Small intestine (tissue), 7 donors: ENCODE measurements around the gene TMEM101. TPM values are rescaled to one million over a fixed set of nuclear protein-coding genes. Genes with fewer than 3 reads are reported as not detected.
"Not testable (repeated sequence)": the region's sequence is repeated elsewhere in the genome, so short reads cannot be mapped to it uniquely, and the experiment has no call there.

ENCODE experiments used
- DNase-seq, 2 donors: peaks; one replicate each; pipeline versions ENCODE4 v3.0.0 to v3.0.0-alpha.2; 2013
- FAIRE-seq: peaks from 2 replicates; lab custom pipeline; 2012; peaks lifted over from hg19 to GRCh38; lab: Jason Lieb, UNC
- H3K27ac ChIP-seq, 3 donors: one replicate each; pipeline ENCODE4 v1.5.1; 2013; ENCODE audit warnings: low read length in 2 of 3, mild to moderate bottlenecking in 2 of 3, control low read depth in 1 of 3, inconsistent platforms in 1 of 3, low read depth in 1 of 3, moderate library complexity in 1 of 3
- H3K27me3 ChIP-seq, 3 donors: one replicate each; pipeline ENCODE4 v1.6.1; 2013; ENCODE audit warnings: low read length in 3 of 3, inconsistent platforms in 1 of 3; ENCODE audit not compliant: control insufficient read depth in 3 of 3, insufficient read depth in 3 of 3
- H3K36me3 ChIP-seq, 3 donors: one replicate each; pipeline ENCODE4 v1.6.1; 2013; ENCODE audit warnings: low read length in 3 of 3, inconsistent platforms in 1 of 3, low read depth in 1 of 3, mild to moderate bottlenecking in 1 of 3, moderate library complexity in 1 of 3; ENCODE audit not compliant: control insufficient read depth in 3 of 3, insufficient read depth in 2 of 3
- H3K4me1 ChIP-seq, 3 donors: one replicate each; pipeline ENCODE4 v1.6.1; 2013; ENCODE audit warnings: low read length in 2 of 3, inconsistent platforms in 1 of 3, low read depth in 1 of 3, mild to moderate bottlenecking in 1 of 3, moderate library complexity in 1 of 3; ENCODE audit not compliant: control insufficient read depth in 3 of 3, insufficient read depth in 2 of 3
- H3K4me3 ChIP-seq, 3 donors: one replicate each; pipeline ENCODE4 v1.5.1; 2013; ENCODE audit warnings: low read length in 3 of 3, control low read depth in 1 of 3, inconsistent platforms in 1 of 3, low read depth in 1 of 3, mild to moderate bottlenecking in 1 of 3, moderate library complexity in 1 of 3
- H3K9me3 ChIP-seq, 2 donors: one replicate each; pipeline ENCODE4 v1.6.1; 2013; ENCODE audit warnings: low read depth in 1 of 2, low read length in 1 of 2; ENCODE audit not compliant: control insufficient read depth in 2 of 2, insufficient read depth in 1 of 2
- WGBS, 3 donors: extraction: QIAGEN DNeasy Blood & Tissue Kit; methylation state at CpG; one replicate each; pipeline ENCODE4 v1.1.7; 2013; 5-methylcytosine and 5-hydroxymethylcytosine counted together
- polyA plus RNA-seq, 4 donors: library from polyadenylated mRNA; stranded (reverse) in 3 of 4; unstranded in 1 of 4; fragments of 200-250 nt in 3 of 4; fragments of 120-200 nt in 1 of 4; gene quantifications; one replicate each; pipeline versions ENCODE4 v1.2.1 to v1.2.3, GENCODE V29; 2013
- donor health status: healthy with polysubstance abuse.
- donor health status: control.
- donor health status: control.
- donor health status: Bipolar disorder and iron deficiency.
- donor health status: healthy.

TMEM101 gene
- polyA plus RNA-seq, 4 donors: 11.3 to 47.5 (median 27.7) TPM

- DNase-seq: no peak
- Histone ChIP-seq H3K4me1 (peaks cover 0 to 13% (median 0%) of the 10 kb centered on the region in 3 donors), H3K27ac (no peak overlapping the region), H3K36me3 (no peaks in the 10 kb centered on the region), H3K27me3 (peaks cover 0 to 49% (median 10%) of the 10 kb centered on the region in 3 donors), H3K4me3 (no peak overlapping the region), H3K9me3 (no peaks in the 10 kb centered on the region)
- WGBS, 3 donors: 67 to 80% (median 77%) methylated on average over 4 of the region's 4 CpGs
- no peak for FAIRE-seq
Measured at GRCh38 chr17:43979671-43980070, 35.1 kb downstream of the TMEM101 start.

DNA sequence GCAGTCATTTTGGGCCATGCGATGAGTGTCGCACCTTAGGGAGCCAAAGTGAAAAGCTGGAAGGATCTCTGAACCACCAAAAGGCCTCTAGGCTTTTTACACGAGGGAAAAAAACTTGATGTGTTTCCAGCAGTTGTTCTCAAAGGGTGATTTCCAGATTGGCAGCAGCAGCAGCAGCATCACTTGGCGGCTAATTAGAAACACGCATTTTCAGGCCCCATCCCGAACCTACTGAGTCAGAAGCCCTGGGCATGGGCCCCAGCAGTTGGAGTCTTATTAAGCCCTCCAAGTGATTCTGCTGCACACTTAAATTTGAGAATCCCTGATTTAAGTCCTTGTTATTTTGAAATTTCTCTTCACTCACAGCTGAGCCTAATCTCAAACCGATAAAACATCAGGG is 35.8 kb downstream of the TMEM101 start:
- no peaks in the 10 kb centered on the region for H3K36me3 ChIP-seq
- DNase-seq (no peak), FAIRE-seq (no peak)
- peaks cover 0 to 49% (median 9%) of the 10 kb centered on the region in 3 donors for H3K27me3 ChIP-seq
- H3K4me1 ChIP-seq: peaks cover 0 to 7% (median 0%) of the 10 kb centered on the region in 3 donors
- no peak overlapping the region for H3K4me3 ChIP-seq
- no peak overlapping the region for H3K27ac ChIP-seq
- H3K9me3 ChIP-seq: no peaks in the 10 kb centered on the region
- WGBS, 3 donors: 78 to 80% (median 78%) methylated on average over 7 of the region's 7 CpGs

GRCh38 chr17:43978078-43978477 is 36.7 kb downstream of the TMEM101 start:
- FAIRE-seq (no peak), DNase-seq (no peak)
- Histone ChIP-seq H3K36me3 (no peaks in the 10 kb centered on the region), H3K4me3 (no peak overlapping the region), H3K4me1 (peaks cover 0 to 1% (median 0%) of the 10 kb centered on the region in 3 donors), H3K27ac (no peak overlapping the region), H3K9me3 (no peaks in the 10 kb centered on the region), H3K27me3 (peaks cover 0 to 42% (median 6%) of the 10 kb centered on the region in 3 donors)
- WGBS, 3 donors: 68 to 81% (median 70%) methylated on average over 2 of the region's 2 CpGs

DNA sequence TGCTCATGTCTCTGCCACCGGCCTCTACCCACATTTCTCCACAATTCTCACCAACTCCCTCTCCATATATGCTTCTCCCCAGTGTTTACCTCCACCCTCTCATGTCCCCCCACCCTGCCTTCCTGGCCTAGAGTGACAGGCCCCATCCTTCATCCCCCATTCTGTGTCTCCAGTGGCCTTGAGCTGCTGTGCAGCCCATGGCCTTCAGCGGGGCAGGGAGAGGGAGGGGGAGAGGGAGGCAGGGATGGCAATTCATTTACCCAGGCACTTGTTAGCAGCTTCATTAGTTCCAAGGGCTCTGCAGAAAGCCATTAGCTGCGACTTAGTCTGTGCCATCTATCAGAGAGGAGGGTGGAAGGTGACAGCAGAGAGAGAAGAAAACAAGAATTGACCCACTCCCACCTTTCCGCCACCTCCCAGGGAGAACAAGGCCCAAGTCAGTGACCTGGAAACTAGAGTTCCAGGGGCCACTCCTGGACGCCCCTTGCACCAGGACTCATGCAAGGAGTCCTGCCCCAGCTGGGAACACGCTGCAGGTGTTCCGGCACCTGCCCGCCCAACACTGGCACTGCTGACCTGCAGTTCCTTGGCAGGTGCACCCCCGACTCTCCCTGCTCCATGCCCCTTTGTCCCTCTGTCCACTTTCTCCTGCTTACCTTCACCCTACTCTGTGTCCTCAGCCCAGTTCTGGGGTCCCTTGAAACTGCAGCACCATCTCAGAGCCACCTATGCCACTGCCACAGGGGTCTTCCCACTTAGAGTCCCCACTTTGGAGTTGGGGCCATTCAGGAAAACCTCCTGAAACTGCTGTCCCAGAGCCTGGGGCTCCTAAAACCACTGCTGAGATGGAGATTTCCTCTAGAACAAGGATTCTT is 37.6 kb downstream of the TMEM101 start:
- Histone ChIP-seq H3K4me3 (no peak overlapping the region), H3K27ac (no peak overlapping the region), H3K36me3 (no peaks in the 10 kb centered on the region), H3K27me3 (peaks cover 0 to 33% (median 4%) of the 10 kb centered on the region in 3 donors), H3K9me3 (no peaks in the 10 kb centered on the region), H3K4me1 (no peaks in the 10 kb centered on the region)
- 39 to 61% (median 60%) methylated on average over 9 of the region's 9 CpGs for WGBS, 3 donors
- no peak for FAIRE-seq
- DNase-seq: no peak

GRCh38 chr17:43975898-43976297 is 38.9 kb downstream of the TMEM101 start:
- Histone ChIP-seq H3K4me1 (no peaks in the 10 kb centered on the region), H3K36me3 (no peaks in the 10 kb centered on the region), H3K27me3 (peaks cover 0 to 28% (median 3%) of the 10 kb centered on the region in 3 donors), H3K27ac (no peak overlapping the region), H3K4me3 (no peak overlapping the region), H3K9me3 (no peaks in the 10 kb centered on the region)
- 73 to 90% (median 85%) methylated on average over 15 to 20 of the region's 27 CpGs for WGBS, 3 donors
- DNase-seq: no peak
- FAIRE-seq: no peak

- FAIRE-seq (no peak), DNase-seq (no peak)
- 64 to 68% (median 64%) methylated on average over 14 of the region's 14 CpGs for WGBS, 3 donors
Measured at GRCh38 chr17:43974382-43975266, 40.1 kb downstream of the TMEM101 start.

GRCh38 chr17:43972444-43973212 is 42.1 kb downstream of the TMEM101 start:
- H3K36me3 ChIP-seq, FAIRE-seq, H3K4me1 ChIP-seq, H3K9me3 ChIP-seq, DNase-seq, H3K4me3 ChIP-seq, H3K27ac ChIP-seq: not testable (repeated sequence)
- H3K27me3 ChIP-seq: peaks cover 0 to 18% (median 3%) of the 10 kb centered on the region in 3 donors
- WGBS, 3 donors: 70 to 84% (median 79%) methylated on average over 22 of the region's 22 CpGs

More at GRCh38 chr17:43974382-43975266, 40.1 kb downstream of the TMEM101 start:
- Histone ChIP-seq H3K36me3 (no peaks in the 10 kb centered on the region), H3K27ac (no peak overlapping the region), H3K9me3 (no peaks in the 10 kb centered on the region), H3K4me1 (no peaks in the 10 kb centered on the region), H3K4me3 (no peak overlapping the region), H3K27me3 (peaks cover 0 to 27% (median 3%) of the 10 kb centered on the region in 3 donors)
